Esophagus squamous epithelium (tissue), 5 donors: ENCODE data around the gene ATP11A. TPM values are rescaled to one million over a fixed set of nuclear protein-coding genes. Genes with fewer than 3 reads are reported as not detected.

Experiments used
- DNase-seq: peaks from one replicate; lab custom pipeline; 2025; lab: John Stamatoyannopoulos, UW
- H3K27ac ChIP-seq, 4 donors: fragments of 200-600 bp; sonication (generic); one replicate each; pipeline ENCODE4 v1.5.1; 2016 to 2019; ENCODE audit warnings: mild to moderate bottlenecking in 1 of 4
- H3K27me3 ChIP-seq, 4 donors: fragments of 200-600 bp; sonication (generic); 1 replicate in 3 of 4; 2 replicates in 1 of 4; pipeline versions ENCODE4 v1.5.1 to v1.6.0; 2017 to 2021; ENCODE audit warnings: antibody characterized with exemption in 1 of 4
- H3K36me3 ChIP-seq, 3 donors: fragments of 200-600 bp; sonication (generic); one replicate each; pipeline ENCODE4 v1.5.1; 2016 to 2019
- H3K4me1 ChIP-seq, 3 donors: fragments of 200-600 bp; sonication (generic); one replicate each; pipeline ENCODE4 v1.5.1; 2017 to 2019
- H3K4me3 ChIP-seq, 4 donors: fragments of 200-600 bp; sonication (generic); 1 replicate in 3 of 4; 2 replicates in 1 of 4; pipeline ENCODE4 v1.5.1; 2016 to 2019; ENCODE audit warnings: mild to moderate bottlenecking in 2 of 4, moderate library complexity in 1 of 4
- H3K9me3 ChIP-seq, 3 donors: fragments of 200-600 bp; sonication (generic); one replicate each; pipeline ENCODE4 v1.5.1; 2016 to 2019
- CTCF ChIP-seq, 6 experiments: fragments of 450-650 bp in 4 of 6; fragments of 200-600 bp in 2 of 6; sonication (generic) in 2 of 6; IDR thresholded peaks; one replicate each; pipeline ENCODE4 v1.5.1; 2016 to 2019; ENCODE audit warnings: antibody characterized with exemption in 6 of 6, mild to moderate bottlenecking in 4 of 6, moderate library complexity in 4 of 6
- POLR2A ChIP-seq, 4 donors: fragments of 450-650 bp; IDR thresholded peaks; one replicate each; pipeline ENCODE4 v1.6.1; 2017; ENCODE audit warnings: antibody characterized with exemption in 4 of 4, mild to moderate bottlenecking in 4 of 4, moderate library complexity in 3 of 4
- WGBS, 2 donors: methylation state at CpG; one replicate each; pipeline ENCODE4 v1.1.5; 2018; 5-methylcytosine and 5-hydroxymethylcytosine counted together
- intact Hi-C: fragments of 100-400 bp; cut with DNase I; formaldehyde crosslinking; loops from one replicate; pipeline ENCODE4 v1.15.0; 2022
- total RNA-seq, 4 donors: library from RNA; depleted of rRNA; stranded (reverse); fragments of >200 nt; gene quantifications; one replicate each; pipeline ENCODE4 v1.1.0, GENCODE V29; 2016
- donor health status: DM: yes; HTN: yes; CAD: no.

The ATP11A gene
- total RNA-seq, 4 donors from 2014 or later: 9.6 to 20.0 (median 16.1) TPM

- no peak for DNase-seq
These were observed 25.4 kb downstream of the ATP11A start for GRCh38 chr13:112715210-112715609.

GRCh38 chr13:112715715-112716460, 26.1 kb downstream of the ATP11A start:
- no peak overlapping the region for H3K27ac ChIP-seq
- TF ChIP-seq POLR2A (IDR thresholded peaks at IDR 0.05) (no peak), CTCF (IDR thresholded peaks at IDR 0.05) (no peak)
- WGBS, 2 donors: 74 to 78% methylated on average over 6 to 10 of the region's 13 CpGs
- no peaks in the 10 kb centered on the region for H3K27me3 ChIP-seq
- DNase-seq: no peak
- no peaks in the 10 kb centered on the region for H3K36me3 ChIP-seq
- intact Hi-C loops: no loop called here
- H3K4me1 ChIP-seq: peaks cover 4 to 26% (median 11%) of the 10 kb centered on the region in 3 donors
- no peaks in the 10 kb centered on the region for H3K9me3 ChIP-seq
- no peak overlapping the region for H3K4me3 ChIP-seq

More at GRCh38 chr13:112715210-112715609, 25.4 kb downstream of the ATP11A start:
- TF ChIP-seq POLR2A (IDR thresholded peaks at IDR 0.05) (no peak), CTCF (IDR thresholded peaks at IDR 0.05) (no peak)
- H3K4me1 ChIP-seq: peaks cover 6 to 32% (median 17%) of the 10 kb centered on the region in 3 donors
- intact Hi-C loops: no loop called here
- H3K36me3 ChIP-seq: no peaks in the 10 kb centered on the region
- no peak overlapping the region for H3K27ac ChIP-seq
- WGBS, 2 donors: 40 to 100% methylated on average over 1 of the region's 5 CpGs
- H3K4me3 ChIP-seq: no peak overlapping the region
- no peaks in the 10 kb centered on the region for H3K9me3 ChIP-seq
- H3K27me3 ChIP-seq: no peaks in the 10 kb centered on the region

- no peak for DNase-seq
- H3K4me3 ChIP-seq: no peak overlapping the region
- intact Hi-C loops: no loop called here
- TF ChIP-seq POLR2A (IDR thresholded peaks at IDR 0.05): no peak
- TF ChIP-seq CTCF (IDR thresholded peaks at IDR 0.05): no peak
- 95 to 100% methylated on average over 2 to 4 of the region's 13 CpGs for WGBS, 2 donors
- peaks cover 0 to 25% (median 7%) of the 10 kb centered on the region in 3 donors for H3K4me1 ChIP-seq
- no peaks in the 10 kb centered on the region for H3K27me3 ChIP-seq
- H3K27ac ChIP-seq: no peak overlapping the region
- H3K36me3 ChIP-seq: no peaks in the 10 kb centered on the region
- H3K9me3 ChIP-seq: no peaks in the 10 kb centered on the region
These were observed 26.6 kb downstream of the ATP11A start for GRCh38 chr13:112716461-112716820.

GRCh38 chr13:112716841-112717520, 27.1 kb downstream of the ATP11A start:
- Histone ChIP-seq H3K4me1 (peaks cover 0 to 24% (median 10%) of the 10 kb centered on the region in 3 donors), H3K36me3 (no peaks in the 10 kb centered on the region), H3K27me3 (no peaks in the 10 kb centered on the region), H3K27ac (no peak overlapping the region), H3K4me3 (no peak overlapping the region), H3K9me3 (no peaks in the 10 kb centered on the region)
- 88 to 93% methylated on average over 9 to 13 of the region's 14 CpGs for WGBS, 2 donors
- intact Hi-C loops: no loop called here
- DNase-seq: no peak
- no peak for TF ChIP-seq POLR2A (IDR thresholded peaks at IDR 0.05)
- TF ChIP-seq CTCF (IDR thresholded peaks at IDR 0.05): no peak

GRCh38 chr13:112718318-112718717, 28.5 kb downstream of the ATP11A start:
- TF ChIP-seq CTCF (IDR thresholded peaks at IDR 0.05): no peak
- no peak for TF ChIP-seq POLR2A (IDR thresholded peaks at IDR 0.05)
- Histone ChIP-seq H3K27ac (no peak overlapping the region), H3K36me3 (no peaks in the 10 kb centered on the region), H3K4me1 (peaks cover 0 to 22% (median 3%) of the 10 kb centered on the region in 3 donors), H3K9me3 (no peaks in the 10 kb centered on the region), H3K27me3 (no peaks in the 10 kb centered on the region), H3K4me3 (no peak overlapping the region)
- intact Hi-C loops: no loop called here
- no peak for DNase-seq
- 90 to 97% methylated on average over 8 to 9 of the region's 9 CpGs for WGBS, 2 donors
